ENCODE data around the gene TMPRSS11E. TPM values are rescaled to one million over a fixed set of nuclear protein-coding genes. Genes with fewer than 3 reads are reported as not detected.
"Not testable (repeated sequence)": the region's sequence is repeated elsewhere in the genome, so short reads cannot be mapped to it uniquely, and the experiment has no call there.

The TMPRSS11E gene
- total RNA-seq, 1 experiment from 2014 or later: 2.3 TPM

DNA sequence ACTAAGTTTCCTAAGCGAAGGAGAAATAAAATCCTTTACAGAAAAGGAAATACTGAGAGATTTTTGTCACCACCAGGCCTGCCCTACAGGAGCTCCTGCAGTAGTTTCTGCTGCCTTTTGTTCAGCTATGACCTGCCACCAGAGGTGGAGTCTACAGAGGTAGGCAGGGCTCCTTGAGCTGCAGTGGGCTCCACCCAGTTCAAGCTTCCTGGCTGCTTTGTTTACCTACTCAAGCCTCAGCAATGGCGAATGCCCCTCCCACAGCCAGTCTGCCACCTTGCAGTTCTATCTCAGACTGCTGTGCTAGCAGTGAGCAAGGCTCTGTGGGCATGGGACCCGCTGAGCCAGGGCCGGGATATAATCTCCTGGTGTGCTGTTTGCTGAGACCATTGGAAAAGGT is 57.6 kb downstream of the TMPRSS11E start:
- H2BK20ac ChIP-seq (ENCODE audit: low read depth, low read length, poor library complexity, severe bottlenecking); H2AK5ac ChIP-seq (ENCODE audit: insufficient read length, low read length); H3K79me2 ChIP-seq (ENCODE audit: insufficient read depth, low read length); H3K27me3 Mint-ChIP-seq (ENCODE audit: low read depth); H3K4me1 Mint-ChIP-seq; H3K4ac ChIP-seq (ENCODE audit: low read depth, low read length); H3K4me2 ChIP-seq (ENCODE audit: insufficient read depth, insufficient read length, low read length); H3K79me1 ChIP-seq (ENCODE audit: insufficient read depth, low read depth, low read length, poor library complexity, severe bottlenecking); H3T11ph ChIP-seq (ENCODE audit: low read length); H4K91ac ChIP-seq (ENCODE audit: insufficient read length, low read depth, low read length); H3K27ac Mint-ChIP-seq; H2AFZ ChIP-seq (ENCODE audit: low read length); H3K27me3 ChIP-seq (ENCODE audit: insufficient read depth, low read length); H4K20me1 ChIP-seq (ENCODE audit: control insufficient read depth, insufficient read depth, insufficient read length); H3K23ac ChIP-seq (ENCODE audit: insufficient read length, low read depth, low read length); H3K23me2 ChIP-seq (ENCODE audit: insufficient read length, low read depth, low read length, poor library complexity, severe bottlenecking); H3K9me3 ChIP-seq (ENCODE audit: control insufficient read depth, low read depth, low read length); H3K14ac ChIP-seq (ENCODE audit: insufficient read depth, low read length); H3K4me1 ChIP-seq (ENCODE audit: insufficient read depth, low read length); H2BK12ac ChIP-seq (ENCODE audit: insufficient read length, low read depth, low read length); DNase-seq; H3K27ac ChIP-seq (ENCODE audit: insufficient read length, low read depth, low read length); H2BK5ac ChIP-seq (ENCODE audit: insufficient read length, low read length); H4K5ac ChIP-seq (ENCODE audit: insufficient read length, low read depth, low read length); H3K18ac ChIP-seq (ENCODE audit: insufficient read length, low read depth, low read length); H3K56ac ChIP-seq (ENCODE audit: insufficient read length, low read depth, low read length); H3K4me3 Mint-ChIP-seq; H2BK120ac ChIP-seq (ENCODE audit: low read depth, low read length, poor library complexity, severe bottlenecking); H4K8ac ChIP-seq (replicated peaks; ENCODE audit: insufficient read length, low read depth, low read length); H3K9ac ChIP-seq (ENCODE audit: extremely low read depth, insufficient read length, low read length); H2BK15ac ChIP-seq (ENCODE audit: low read depth, low read length): not testable (repeated sequence)
- no CpG with 5 or more reads among the region's 4 CpGs for WGBS (ENCODE audit: extremely low coverage, insufficient read length, low lambda C conversion rate)
- H3K9me3 Mint-ChIP-seq: peaks cover 13 to 17% of the 10 kb centered on the region in 2 experiments
- peaks cover 6 to 24% (median 21%) of the 10 kb centered on the region in 3 experiments; a peak in 6 of 7 replicates for H3K36me3 Mint-ChIP-seq (ENCODE audit: insufficient read depth in 1 of 3, low read depth in 3 of 3)

GRCh38 chr4:68505452-68505851 is 58.2 kb downstream of the TMPRSS11E start:
- H3K27me3 Mint-ChIP-seq (ENCODE audit: low read depth); H2BK120ac ChIP-seq (ENCODE audit: low read depth, low read length, poor library complexity, severe bottlenecking); H2BK12ac ChIP-seq (ENCODE audit: insufficient read length, low read depth, low read length); H2AFZ ChIP-seq (ENCODE audit: low read length); H3K27me3 ChIP-seq (ENCODE audit: insufficient read depth, low read length); H3K79me1 ChIP-seq (ENCODE audit: insufficient read depth, low read depth, low read length, poor library complexity, severe bottlenecking); H3K9me3 ChIP-seq (ENCODE audit: control insufficient read depth, low read depth, low read length); H3K23me2 ChIP-seq (ENCODE audit: insufficient read length, low read depth, low read length, poor library complexity, severe bottlenecking); H3K4me2 ChIP-seq (ENCODE audit: insufficient read depth, insufficient read length, low read length); H4K8ac ChIP-seq (replicated peaks; ENCODE audit: insufficient read length, low read depth, low read length); H3T11ph ChIP-seq (ENCODE audit: low read length); H3K23ac ChIP-seq (ENCODE audit: insufficient read length, low read depth, low read length); H3K18ac ChIP-seq (ENCODE audit: insufficient read length, low read depth, low read length); H2BK20ac ChIP-seq (ENCODE audit: low read depth, low read length, poor library complexity, severe bottlenecking); H3K9ac ChIP-seq (ENCODE audit: extremely low read depth, insufficient read length, low read length); H4K20me1 ChIP-seq (ENCODE audit: control insufficient read depth, insufficient read depth, insufficient read length); H4K91ac ChIP-seq (ENCODE audit: insufficient read length, low read depth, low read length); H3K4ac ChIP-seq (ENCODE audit: low read depth, low read length); H3K4me3 Mint-ChIP-seq; H2BK5ac ChIP-seq (ENCODE audit: insufficient read length, low read length); H2AK5ac ChIP-seq (ENCODE audit: insufficient read length, low read length); H4K5ac ChIP-seq (ENCODE audit: insufficient read length, low read depth, low read length); H3K27ac ChIP-seq (ENCODE audit: insufficient read length, low read depth, low read length); H3K4me1 ChIP-seq (ENCODE audit: insufficient read depth, low read length); H2BK15ac ChIP-seq (ENCODE audit: low read depth, low read length); H3K14ac ChIP-seq (ENCODE audit: insufficient read depth, low read length); H3K4me1 Mint-ChIP-seq; H3K27ac Mint-ChIP-seq; H3K79me2 ChIP-seq (ENCODE audit: insufficient read depth, low read length); H3K56ac ChIP-seq (ENCODE audit: insufficient read length, low read depth, low read length); DNase-seq: not testable (repeated sequence)
- Mint-ChIP-seq H3K9me3 (peaks cover 13 to 17% of the 10 kb centered on the region in 2 experiments), H3K36me3 (ENCODE audit: insufficient read depth in 1 of 3, low read depth in 3 of 3) (peaks cover 6 to 24% (median 21%) of the 10 kb centered on the region in 3 experiments; a peak in 6 of 7 replicates)
- WGBS (ENCODE audit: extremely low coverage, insufficient read length, low lambda C conversion rate): no CpG with 5 or more reads among the region's 1 CpG

All from H9 (cell line).